ENCODE measurements around the gene CDT1.

The CDT1 gene

DNA sequence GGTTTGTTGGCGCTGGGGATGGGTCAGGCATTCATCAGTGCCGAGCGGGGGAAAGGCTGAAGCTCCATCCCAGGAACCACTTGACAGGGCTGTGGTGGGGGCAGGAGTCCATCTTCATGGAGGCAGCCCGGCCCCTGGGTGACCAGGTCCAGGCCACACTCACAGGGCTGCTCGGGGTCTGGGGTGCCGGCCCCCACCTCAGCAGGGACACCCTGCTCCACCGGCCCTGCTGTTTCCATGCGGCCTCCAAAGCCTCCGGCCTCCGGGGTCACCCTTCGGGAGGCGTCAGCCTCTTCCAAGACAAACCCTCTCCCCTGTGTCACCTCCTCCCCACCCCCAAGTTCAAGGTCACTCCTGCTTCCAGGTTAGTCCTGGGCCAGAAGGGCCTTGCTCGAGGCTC, 31.1 kb downstream of the CDT1 start:
- TF ChIP-seq, protein P1, sequence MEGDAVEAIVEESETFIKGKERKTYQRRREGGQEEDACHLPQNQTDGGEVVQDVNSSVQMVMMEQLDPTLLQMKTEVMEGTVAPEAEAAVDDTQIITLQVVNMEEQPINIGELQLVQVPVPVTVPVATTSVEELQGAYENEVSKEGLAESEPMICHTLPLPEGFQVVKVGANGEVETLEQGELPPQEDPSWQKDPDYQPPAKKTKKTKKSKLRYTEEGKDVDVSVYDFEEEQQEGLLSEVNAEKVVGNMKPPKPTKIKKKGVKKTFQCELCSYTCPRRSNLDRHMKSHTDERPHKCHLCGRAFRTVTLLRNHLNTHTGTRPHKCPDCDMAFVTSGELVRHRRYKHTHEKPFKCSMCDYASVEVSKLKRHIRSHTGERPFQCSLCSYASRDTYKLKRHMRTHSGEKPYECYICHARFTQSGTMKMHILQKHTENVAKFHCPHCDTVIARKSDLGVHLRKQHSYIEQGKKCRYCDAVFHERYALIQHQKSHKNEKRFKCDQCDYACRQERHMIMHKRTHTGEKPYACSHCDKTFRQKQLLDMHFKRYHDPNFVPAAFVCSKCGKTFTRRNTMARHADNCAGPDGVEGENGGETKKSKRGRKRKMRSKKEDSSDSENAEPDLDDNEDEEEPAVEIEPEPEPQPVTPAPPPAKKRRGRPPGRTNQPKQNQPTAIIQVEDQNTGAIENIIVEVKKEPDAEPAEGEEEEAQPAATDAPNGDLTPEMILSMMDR (IDR thresholded peaks at IDR 0.05; ENCODE audit: low read depth, low read length): no peak
- TF ChIP-seq POLR2A (IDR thresholded peaks at IDR 0.05; ENCODE audit: extremely low read depth, insufficient read length): no peak
- DNase-seq (ENCODE audit: low read depth): no peak
- no peak overlapping the region for H3K4me3 ChIP-seq (ENCODE audit: low read depth, low read length)

DNA sequence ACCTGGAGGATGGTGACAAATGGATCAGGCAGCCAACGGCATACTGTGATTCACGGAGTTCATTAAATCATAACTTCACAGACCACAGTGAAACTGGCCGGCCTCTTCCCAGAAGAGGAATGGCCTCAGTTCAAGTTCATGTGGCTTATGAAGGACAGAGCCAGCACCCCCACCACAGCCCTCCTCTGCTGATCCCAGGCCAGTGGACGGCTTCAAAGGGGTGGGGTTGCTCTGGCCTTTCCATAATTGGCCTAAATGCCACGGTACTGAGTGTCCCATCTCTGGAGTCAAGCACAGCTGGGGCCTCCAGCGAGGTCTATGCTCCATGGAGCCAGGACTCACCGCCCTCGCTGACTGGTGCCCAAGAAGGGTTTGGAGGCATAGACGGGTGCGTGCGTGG, 31.8 kb downstream of the CDT1 start:
- no peak for DNase-seq (ENCODE audit: low read depth)
- TF ChIP-seq MYC (IDR thresholded peaks at IDR 0.05; ENCODE audit: low read depth, low read length) (no peak), POLR2A (IDR thresholded peaks at IDR 0.05; ENCODE audit: extremely low read depth, insufficient read length) (no peak)
- TF ChIP-seq, protein P2, sequence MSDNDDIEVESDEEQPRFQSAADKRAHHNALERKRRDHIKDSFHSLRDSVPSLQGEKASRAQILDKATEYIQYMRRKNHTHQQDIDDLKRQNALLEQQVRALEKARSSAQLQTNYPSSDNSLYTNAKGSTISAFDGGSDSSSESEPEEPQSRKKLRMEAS (IDR thresholded peaks at IDR 0.05; ENCODE audit: low read depth, low read length): no peak
- TF ChIP-seq, protein P1 (IDR thresholded peaks at IDR 0.05; ENCODE audit: low read depth, low read length): no peak
- H3K4me3 ChIP-seq (ENCODE audit: low read depth, low read length): no peak overlapping the region

DNA sequence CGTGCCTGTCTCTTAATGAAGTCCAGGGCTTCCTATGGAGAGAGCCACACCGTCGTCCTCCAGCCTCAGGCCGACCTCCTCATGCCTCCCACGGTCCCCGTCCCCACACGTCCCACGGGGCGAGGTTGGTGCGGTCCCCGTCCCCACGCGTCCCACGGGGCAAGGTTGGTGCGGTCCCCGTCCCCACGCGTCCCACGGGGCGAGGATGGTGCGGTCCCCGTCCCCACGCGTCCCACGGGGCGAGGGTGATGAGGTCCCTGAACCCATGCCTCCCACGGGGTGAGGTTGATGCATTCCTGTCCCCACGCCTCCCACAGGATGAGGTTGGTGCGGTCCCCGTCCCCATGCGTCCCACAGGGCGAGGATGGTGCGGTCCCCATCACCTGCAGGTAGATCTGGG, 32.2 kb downstream of the CDT1 start:
- no peak for DNase-seq (ENCODE audit: low read depth)
- no peak overlapping the region for H3K4me3 ChIP-seq (ENCODE audit: low read depth, low read length)
- TF ChIP-seq, protein P1 (IDR thresholded peaks at IDR 0.05; ENCODE audit: low read depth, low read length): no peak
- TF ChIP-seq MYC (IDR thresholded peaks at IDR 0.05; ENCODE audit: low read depth, low read length) (no peak), POLR2A (IDR thresholded peaks at IDR 0.05; ENCODE audit: extremely low read depth, insufficient read length) (no peak)
- TF ChIP-seq, protein P2 (IDR thresholded peaks at IDR 0.05; ENCODE audit: low read depth, low read length): no peak

DNA sequence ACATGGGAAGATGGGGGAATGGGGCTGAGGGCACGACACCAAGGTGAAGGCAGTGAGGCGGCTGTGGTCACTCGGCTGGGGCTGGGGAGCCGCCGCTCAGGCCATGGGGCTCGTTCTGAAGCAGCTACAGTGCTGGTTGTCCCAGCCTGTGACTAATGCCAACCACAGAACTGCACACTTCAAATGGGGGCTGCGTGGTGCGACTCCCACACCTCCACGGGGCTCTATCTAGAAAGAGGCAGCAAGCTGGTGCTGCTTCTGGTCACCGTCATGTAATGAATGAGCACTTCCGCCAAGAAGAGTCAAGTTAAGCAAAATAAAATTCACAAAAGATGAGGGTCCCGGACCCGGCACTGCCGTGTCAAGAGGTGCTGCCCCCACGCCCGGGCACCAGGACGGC, 33.2 kb downstream of the CDT1 start:
- TF ChIP-seq, protein P2 (IDR thresholded peaks at IDR 0.05; ENCODE audit: low read depth, low read length): peak; percentile 55
- TF ChIP-seq MYC (IDR thresholded peaks at IDR 0.05; ENCODE audit: low read depth, low read length): no peak; the same call in 1 of the 2 replicates
- TF ChIP-seq, protein P1 (IDR thresholded peaks at IDR 0.05; ENCODE audit: low read depth, low read length): no peak
- no peak for TF ChIP-seq POLR2A (IDR thresholded peaks at IDR 0.05; ENCODE audit: extremely low read depth, insufficient read length)
- peak; percentile 89 for DNase-seq (ENCODE audit: low read depth)
- H3K4me3 ChIP-seq (ENCODE audit: low read depth, low read length): no peak overlapping the region

DNA sequence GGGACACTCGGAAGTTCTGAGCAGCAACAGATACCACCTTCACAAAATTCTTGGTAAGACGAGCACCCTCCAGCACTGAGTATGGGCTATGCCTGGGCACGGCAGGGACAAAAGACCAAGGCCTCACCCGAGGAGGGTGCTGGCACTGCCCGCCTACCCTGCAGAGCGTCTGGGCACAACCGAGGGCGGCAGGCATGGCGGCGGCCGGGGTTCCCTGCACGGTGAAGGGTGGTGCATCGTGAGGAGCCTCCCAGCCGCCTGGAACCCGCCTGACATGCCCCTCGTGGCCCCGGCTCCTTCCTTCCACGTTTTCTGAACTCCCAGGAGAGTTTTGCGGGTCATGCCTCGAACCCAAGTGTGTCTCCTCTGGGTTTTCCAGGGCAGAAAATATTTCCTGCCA, 34.2 kb downstream of the CDT1 start:
- DNase-seq (ENCODE audit: low read depth): no peak

More for the DNA sequence above, 34.2 kb downstream of the CDT1 start:
- TF ChIP-seq, protein P1 (IDR thresholded peaks at IDR 0.05; ENCODE audit: low read depth, low read length): no peak
- TF ChIP-seq MYC (IDR thresholded peaks at IDR 0.05; ENCODE audit: low read depth, low read length) (no peak), POLR2A (IDR thresholded peaks at IDR 0.05; ENCODE audit: extremely low read depth, insufficient read length) (no peak)
- TF ChIP-seq, protein P2 (IDR thresholded peaks at IDR 0.05; ENCODE audit: low read depth, low read length): no peak
- no peak overlapping the region for H3K4me3 ChIP-seq (ENCODE audit: low read depth, low read length)
